Measurements from ENCODE around the gene GALE.
"Not testable (repeated sequence)": the region's sequence is repeated elsewhere in the genome, so short reads cannot be mapped to it uniquely, and the experiment has no call there.

Gene GALE

GRCh38 chr1:23797478-23798448 lies 2.8 kb downstream of the GALE start:
- Histone ChIP-seq H3K36me3 (ENCODE audit: insufficient read depth, low read length) (peaks cover 53% of the 10 kb centered on the region), H3K9me3 (ENCODE audit: insufficient read depth, low read depth, low read length) (no peaks in the 10 kb centered on the region), H3K27me3 (ENCODE audit: insufficient read depth, low read length) (peaks cover 13% of the 10 kb centered on the region), H3K27ac (ENCODE audit: low read depth, low read length) (no peak overlapping the region), H3K4me3 (ENCODE audit: low read length) (no peak overlapping the region), H3K9ac (ENCODE audit: low read depth, low read length) (no peak overlapping the region), H3K4me1 (ENCODE audit: insufficient read depth, low read length) (peaks cover 7% of the 10 kb centered on the region)
- 94% methylated on average over 20 of the region's 20 CpGs for WGBS

- Histone ChIP-seq H3K4me3 (ENCODE audit: low read length) (no peak overlapping the region), H3K4me1 (ENCODE audit: insufficient read depth, low read length) (peaks cover 12% of the 10 kb centered on the region), H3K9ac (ENCODE audit: low read depth, low read length) (no peak overlapping the region), H3K36me3 (ENCODE audit: insufficient read depth, low read length) (peaks cover 53% of the 10 kb centered on the region), H3K27me3 (ENCODE audit: insufficient read depth, low read length) (peaks cover 6% of the 10 kb centered on the region), H3K27ac (ENCODE audit: low read depth, low read length) (no peak overlapping the region), H3K9me3 (ENCODE audit: insufficient read depth, low read depth, low read length) (no peaks in the 10 kb centered on the region)
- WGBS, result 83% methylated on average over 17 of the region's 17 CpGs
Observed at GRCh38 chr1:23796466-23797271, 3.9 kb downstream of the GALE start.

- WGBS, result 95% methylated on average over 16 of the region's 16 CpGs
- Histone ChIP-seq H3K9ac (ENCODE audit: low read depth, low read length) (no peak overlapping the region), H3K4me3 (ENCODE audit: low read length) (no peak overlapping the region), H3K9me3 (ENCODE audit: insufficient read depth, low read depth, low read length) (no peaks in the 10 kb centered on the region), H3K27me3 (ENCODE audit: insufficient read depth, low read length) (no peaks in the 10 kb centered on the region), H3K27ac (ENCODE audit: low read depth, low read length) (no peak overlapping the region), H3K4me1 (ENCODE audit: insufficient read depth, low read length) (peaks cover 12% of the 10 kb centered on the region), H3K36me3 (ENCODE audit: insufficient read depth, low read length) (peaks cover 53% of the 10 kb centered on the region)
Observed at GRCh38 chr1:23795676-23796465, 4.7 kb downstream of the GALE start.

GRCh38 chr1:23794732-23795182 lies 5.8 kb downstream of the GALE start:
- 91% methylated on average over 9 of the region's 9 CpGs for WGBS
- not testable (repeated sequence) for H3K4me3 ChIP-seq (ENCODE audit: low read length); H3K9me3 ChIP-seq (ENCODE audit: insufficient read depth, low read depth, low read length); H3K9ac ChIP-seq (ENCODE audit: low read depth, low read length); H3K27me3 ChIP-seq (ENCODE audit: insufficient read depth, low read length); H3K27ac ChIP-seq (ENCODE audit: low read depth, low read length)
- Histone ChIP-seq H3K4me1 (ENCODE audit: insufficient read depth, low read length) (peaks cover 12% of the 10 kb centered on the region), H3K36me3 (ENCODE audit: insufficient read depth, low read length) (peaks cover 53% of the 10 kb centered on the region)

- peaks cover 8% of the 10 kb centered on the region for H3K4me1 ChIP-seq (ENCODE audit: insufficient read depth, low read length)
- H3K27ac ChIP-seq (ENCODE audit: low read depth, low read length), result no peak overlapping the region
- H3K36me3 ChIP-seq (ENCODE audit: insufficient read depth, low read length), result peaks cover 53% of the 10 kb centered on the region
- no peak overlapping the region for H3K9ac ChIP-seq (ENCODE audit: low read depth, low read length)
- no peaks in the 10 kb centered on the region for H3K9me3 ChIP-seq (ENCODE audit: insufficient read depth, low read depth, low read length)
- WGBS, result 91% methylated on average over 17 of the region's 21 CpGs
- no peaks in the 10 kb centered on the region for H3K27me3 ChIP-seq (ENCODE audit: insufficient read depth, low read length)
- H3K4me3 ChIP-seq (ENCODE audit: low read length), result no peak overlapping the region
Observed at GRCh38 chr1:23793861-23794731, 6.5 kb downstream of the GALE start.

- no peak overlapping the region for H3K27ac ChIP-seq (ENCODE audit: low read depth, low read length)
- H3K36me3 ChIP-seq (ENCODE audit: insufficient read depth, low read length), result peaks cover 52% of the 10 kb centered on the region
- H3K27me3 ChIP-seq (ENCODE audit: insufficient read depth, low read length), result no peaks in the 10 kb centered on the region
- whole genome bisulfite sequencing, result 90% methylated on average over 16 of the region's 16 CpGs
- H3K4me3 ChIP-seq (ENCODE audit: low read length), result 0 out of 2 replicates have a peak overlapping the region, but pooled peaks have one; percentile 81
- H3K9ac ChIP-seq (ENCODE audit: low read depth, low read length), result no peak overlapping the region
- no peaks in the 10 kb centered on the region for H3K9me3 ChIP-seq (ENCODE audit: insufficient read depth, low read depth, low read length)
- 0 out of 2 replicates have a peak, but pooled peaks cover 4% of the 10 kb centered on the region for H3K4me1 ChIP-seq (ENCODE audit: insufficient read depth, low read length)
Observed at GRCh38 chr1:23793018-23793781, 7.4 kb downstream of the GALE start.

- H3K4me3 ChIP-seq (ENCODE audit: low read length), result peak overlapping the region; percentile 81
- H3K4me1 ChIP-seq (ENCODE audit: insufficient read depth, low read length), result 0 out of 2 replicates have a peak, but pooled peaks cover 4% of the 10 kb centered on the region
- peaks cover 52% of the 10 kb centered on the region for H3K36me3 ChIP-seq (ENCODE audit: insufficient read depth, low read length)
- H3K9me3 ChIP-seq (ENCODE audit: insufficient read depth, low read depth, low read length), result no peaks in the 10 kb centered on the region
- no peaks in the 10 kb centered on the region for H3K27me3 ChIP-seq (ENCODE audit: insufficient read depth, low read length)
- WGBS, result 78% methylated on average over 17 of the region's 19 CpGs
- no peak overlapping the region for H3K27ac ChIP-seq (ENCODE audit: low read depth, low read length)
- peak overlapping the region; percentile 49; the same call in 1 of the 2 replicates for H3K9ac ChIP-seq (ENCODE audit: low read depth, low read length)
Observed at GRCh38 chr1:23792151-23792945, 8.2 kb downstream of the GALE start.

GRCh38 chr1:23791516-23792047 lies 9.0 kb downstream of the GALE start:
- Histone ChIP-seq H3K27me3 (ENCODE audit: insufficient read depth, low read length) (no peaks in the 10 kb centered on the region), H3K27ac (ENCODE audit: low read depth, low read length) (peak overlapping the region; percentile 20; the same call in 1 of the 2 replicates), H3K4me3 (ENCODE audit: low read length) (peak overlapping the region; percentile 81), H3K36me3 (ENCODE audit: insufficient read depth, low read length) (peaks cover 54% of the 10 kb centered on the region), H3K4me1 (ENCODE audit: insufficient read depth, low read length) (0 out of 2 replicates have a peak, but pooled peaks cover 4% of the 10 kb centered on the region), H3K9ac (ENCODE audit: low read depth, low read length) (peak overlapping the region; percentile 69), H3K9me3 (ENCODE audit: insufficient read depth, low read depth, low read length) (no peaks in the 10 kb centered on the region)
- WGBS, result under 1% methylated on average over 15 of the region's 15 CpGs

Data from HUES64 (cell line).